Peyer's patch (tissue), 4 donors: ENCODE measurements around the gene IRF1. TPM values are rescaled to one million over a fixed set of nuclear protein-coding genes. Genes with fewer than 3 reads are reported as not detected.

Experiments
- DNase-seq, 3 donors: peaks; one replicate each; pipeline ENCODE4 v3.0.0-alpha.2; 2017 to 2019
- H3K27ac ChIP-seq, 4 donors: fragments of 200-600 bp; sonication (generic); one replicate each; pipeline ENCODE4 v1.5.1; 2016 to 2019
- H3K27me3 ChIP-seq, 2 donors: fragments of 200-600 bp; sonication (generic); one replicate each; pipeline ENCODE4 v1.5.1; 2019
- H3K36me3 ChIP-seq, 3 donors: fragments of 200-600 bp; sonication (generic); one replicate each; pipeline ENCODE4 v1.5.1; 2016 to 2019
- H3K4me1 ChIP-seq, 4 donors: fragments of 200-600 bp; sonication (generic); one replicate each; pipeline ENCODE4 v1.5.1; 2016 to 2019
- H3K4me3 ChIP-seq, 4 donors: fragments of 200-600 bp; sonication (generic); 1 replicate in 3 of 4; 2 replicates in 1 of 4; pipeline ENCODE4 v1.5.1; 2016 to 2019; ENCODE audit warnings: mild to moderate bottlenecking in 1 of 4
- H3K9me3 ChIP-seq, 4 donors: fragments of 200-600 bp; sonication (generic); one replicate each; pipeline ENCODE4 v1.5.1; 2016 to 2019; ENCODE audit warnings: mild to moderate bottlenecking in 1 of 4
- CTCF ChIP-seq, 6 experiments: fragments of 450-650 bp in 4 of 6; fragments of 200-600 bp in 2 of 6; sonication (generic) in 1 of 6; IDR thresholded peaks; one replicate each; pipeline ENCODE4 v1.5.1; 2017 to 2019; ENCODE audit warnings: antibody characterized with exemption in 6 of 6, mild to moderate bottlenecking in 3 of 6, moderate library complexity in 1 of 6
- POLR2A ChIP-seq, 2 donors: fragments of 450-650 bp; IDR thresholded peaks; one replicate each; pipeline ENCODE4 v1.5.1; 2017; ENCODE audit warnings: antibody characterized with exemption in 2 of 2, mild to moderate bottlenecking in 2 of 2, moderate library complexity in 2 of 2
- total RNA-seq, 4 donors: library from RNA; depleted of rRNA; stranded (reverse); fragments of >200 nt; gene quantifications; one replicate each; pipeline ENCODE4 v1.1.0, GENCODE V29; 2016

Gene IRF1
- 100 to 1,000 TPM in 3 of 4 donors, 10 to 100 TPM in 1; 92.7 to 152 (median 122) TPM for total RNA-seq

- H3K4me3 ChIP-seq: peak within 1 kb of the TSS; percentile 72 to 98 (median 94)
- peaks cover 0 to 30% (median 0%) of the 10 kb centered on the region in 3 donors for H3K36me3 ChIP-seq
- peak within 1 kb of the TSS; percentile 95 to 100 (median 99) for H3K27ac ChIP-seq
- no peaks in the 10 kb centered on the region for H3K9me3 ChIP-seq
- DNase-seq: peak; percentile 95 to 98 (median 98)
- peaks cover 19 to 75% (median 54%) of the 10 kb centered on the region in 4 donors for H3K4me1 ChIP-seq
- no peaks in the 10 kb centered on the region for H3K27me3 ChIP-seq
- TF ChIP-seq CTCF (IDR thresholded peaks at IDR 0.05): peak in 1 of 6 experiments; percentile 3
- TF ChIP-seq POLR2A (IDR thresholded peaks at IDR 0.05): peak; percentile 99
These were observed at the start of gene IRF1 for GRCh38 chr5:132490484-132491367. Gene IRF1 (minus strand): TSS chr5:132490773. CDS start chr5:132489478, 1,295 bp downstream.

- no peaks in the 10 kb centered on the region for H3K36me3 ChIP-seq
- no peak overlapping the region for H3K27ac ChIP-seq
- TF ChIP-seq CTCF (IDR thresholded peaks at IDR 0.05): no peak
- TF ChIP-seq POLR2A (IDR thresholded peaks at IDR 0.05): no peak
- H3K9me3 ChIP-seq: no peaks in the 10 kb centered on the region
- no peaks in the 10 kb centered on the region for H3K4me1 ChIP-seq
- no peak for DNase-seq
- no peak overlapping the region for H3K4me3 ChIP-seq
- H3K27me3 ChIP-seq: no peaks in the 10 kb centered on the region
These were observed 49.6 kb upstream of the IRF1 start for GRCh38 chr5:132540149-132540548.

GRCh38 chr5:132539716-132540115, 49.1 kb upstream of the IRF1 start:
- TF ChIP-seq CTCF (IDR thresholded peaks at IDR 0.05): no peak
- no peak for TF ChIP-seq POLR2A (IDR thresholded peaks at IDR 0.05)
- peak in 1 of 3 donors; percentile 70 for DNase-seq
- Histone ChIP-seq H3K27me3 (no peaks in the 10 kb centered on the region), H3K4me3 (no peak overlapping the region), H3K27ac (no peak overlapping the region), H3K36me3 (no peaks in the 10 kb centered on the region), H3K4me1 (no peaks in the 10 kb centered on the region), H3K9me3 (no peaks in the 10 kb centered on the region)

GRCh38 chr5:132530946-132531345, 40.4 kb upstream of the IRF1 start:
- H3K4me1 ChIP-seq: peaks cover 0 to 7% (median 2%) of the 10 kb centered on the region in 4 donors
- H3K4me3 ChIP-seq: no peak overlapping the region
- H3K27ac ChIP-seq: no peak overlapping the region
- H3K27me3 ChIP-seq: no peaks in the 10 kb centered on the region
- H3K9me3 ChIP-seq: no peaks in the 10 kb centered on the region
- H3K36me3 ChIP-seq: no peaks in the 10 kb centered on the region
- no peak for DNase-seq
- no peak for TF ChIP-seq POLR2A (IDR thresholded peaks at IDR 0.05)
- TF ChIP-seq CTCF (IDR thresholded peaks at IDR 0.05): no peak

- H3K4me1 ChIP-seq: peaks cover 0 to 11% (median 4%) of the 10 kb centered on the region in 4 donors
- no peak for TF ChIP-seq POLR2A (IDR thresholded peaks at IDR 0.05)
- TF ChIP-seq CTCF (IDR thresholded peaks at IDR 0.05): no peak
- no peaks in the 10 kb centered on the region for H3K36me3 ChIP-seq
- H3K4me3 ChIP-seq: no peak overlapping the region
- DNase-seq: no peak
- no peaks in the 10 kb centered on the region for H3K27me3 ChIP-seq
- H3K27ac ChIP-seq: no peak overlapping the region
- no peaks in the 10 kb centered on the region for H3K9me3 ChIP-seq
These were observed 38.5 kb upstream of the IRF1 start for GRCh38 chr5:132528866-132529634.
